ENCODE measurements around the gene TMEM222. TPM values are rescaled to one million over a fixed set of nuclear protein-coding genes. Genes with fewer than 3 reads are reported as not detected.

The TMEM222 gene
- polyA plus RNA-seq, 1 donor from 2014 or later = 68.0 TPM

GRCh38 chr1:27356619-27357280 is 34.8 kb downstream of the TMEM222 start:
- Mint-ChIP-seq H3K27me3 (peaks cover 2% of the 10 kb centered on the region), H3K27ac (peak overlapping the region; percentile 59 to 86 (median 84)), H3K4me1 (peaks cover 17 to 32% (median 29%) of the 10 kb centered on the region in 3 donors), H3K9me3 (no peaks in the 10 kb centered on the region), H3K36me3 (no peaks in the 10 kb centered on the region), H3K4me3 (peak overlapping the region; percentile 75 to 88 (median 81))

- H3K27ac Mint-ChIP-seq = peak overlapping the region; percentile 59 to 86 (median 84)
- H3K4me3 Mint-ChIP-seq = peak overlapping the region; percentile 75 to 91 (median 86)
- peaks cover 2% of the 10 kb centered on the region for H3K27me3 Mint-ChIP-seq
- no peaks in the 10 kb centered on the region for H3K36me3 Mint-ChIP-seq
- no peaks in the 10 kb centered on the region for H3K9me3 Mint-ChIP-seq
- H3K4me1 Mint-ChIP-seq = peaks cover 17 to 32% (median 29%) of the 10 kb centered on the region in 3 donors
Observed at GRCh38 chr1:27357281-27358037, 35.5 kb downstream of the TMEM222 start.

GRCh38 chr1:27358038-27358927 is 36.3 kb downstream of the TMEM222 start:
- H3K4me3 Mint-ChIP-seq = peak overlapping the region in 2 of 4 donors; percentile 72 to 85
- H3K36me3 Mint-ChIP-seq = no peaks in the 10 kb centered on the region
- H3K27me3 Mint-ChIP-seq = peaks cover 2% of the 10 kb centered on the region
- peaks cover 17 to 32% (median 29%) of the 10 kb centered on the region in 3 donors for H3K4me1 Mint-ChIP-seq
- H3K27ac Mint-ChIP-seq = peak overlapping the region; percentile 59 to 85 (median 71)
- no peaks in the 10 kb centered on the region for H3K9me3 Mint-ChIP-seq

- Mint-ChIP-seq H3K27me3 (peaks cover 2% of the 10 kb centered on the region), H3K27ac (peak overlapping the region in 2 of 3 donors; percentile 23 to 85), H3K4me1 (peaks cover 17 to 32% (median 29%) of the 10 kb centered on the region in 3 donors), H3K36me3 (no peaks in the 10 kb centered on the region), H3K4me3 (peak overlapping the region; percentile 12 to 77 (median 67)), H3K9me3 (no peaks in the 10 kb centered on the region)
Observed at GRCh38 chr1:27358928-27359313, 37.0 kb downstream of the TMEM222 start.

- peaks cover 20 to 35% (median 29%) of the 10 kb centered on the region in 3 donors for H3K4me1 Mint-ChIP-seq
- H3K27ac Mint-ChIP-seq = no peak overlapping the region
- no peaks in the 10 kb centered on the region for H3K36me3 Mint-ChIP-seq
- H3K9me3 Mint-ChIP-seq = no peaks in the 10 kb centered on the region
- peaks cover 2% of the 10 kb centered on the region for H3K27me3 Mint-ChIP-seq
- H3K4me3 Mint-ChIP-seq = peak overlapping the region; percentile 12 to 86 (median 75)
Observed at GRCh38 chr1:27359822-27360158, 37.8 kb downstream of the TMEM222 start.

GRCh38 chr1:27360159-27361043 is 38.4 kb downstream of the TMEM222 start:
- no peaks in the 10 kb centered on the region for H3K9me3 Mint-ChIP-seq

GRCh38 chr1:27361044-27361402 is 39.1 kb downstream of the TMEM222 start:
- H3K27me3 Mint-ChIP-seq = peaks cover 2% of the 10 kb centered on the region
- no peaks in the 10 kb centered on the region for H3K36me3 Mint-ChIP-seq
- no peaks in the 10 kb centered on the region for H3K9me3 Mint-ChIP-seq
- H3K27ac Mint-ChIP-seq = no peak overlapping the region
- H3K4me3 Mint-ChIP-seq = peak overlapping the region; percentile 12 to 86 (median 75)
- H3K4me1 Mint-ChIP-seq = peaks cover 25 to 33% (median 32%) of the 10 kb centered on the region in 3 donors

More at GRCh38 chr1:27360159-27361043, 38.4 kb downstream of the TMEM222 start:
- no peak overlapping the region for H3K27ac Mint-ChIP-seq
- peaks cover 25 to 39% (median 32%) of the 10 kb centered on the region in 3 donors for H3K4me1 Mint-ChIP-seq
- peak overlapping the region; percentile 12 to 86 (median 75) for H3K4me3 Mint-ChIP-seq
- H3K27me3 Mint-ChIP-seq = peaks cover 2% of the 10 kb centered on the region
- H3K36me3 Mint-ChIP-seq = no peaks in the 10 kb centered on the region

GRCh38 chr1:27361553-27361952 is 39.6 kb downstream of the TMEM222 start:
- Mint-ChIP-seq H3K9me3 (no peaks in the 10 kb centered on the region), H3K36me3 (no peaks in the 10 kb centered on the region), H3K4me1 (peaks cover 25 to 32% (median 29%) of the 10 kb centered on the region in 3 donors), H3K27ac (peak overlapping the region in 1 of 3 donors; percentile 47), H3K27me3 (peaks cover 2% of the 10 kb centered on the region), H3K4me3 (peak overlapping the region; percentile 12 to 70 (median 42))

GRCh38 chr1:27363766-27364695 is 42.1 kb downstream of the TMEM222 start:
- Mint-ChIP-seq H3K9me3 (no peaks in the 10 kb centered on the region), H3K4me1 (peaks cover 23 to 34% (median 24%) of the 10 kb centered on the region in 3 donors), H3K27me3 (peaks cover 2% of the 10 kb centered on the region), H3K27ac (peak overlapping the region in 1 of 3 donors; percentile 45), H3K4me3 (peak overlapping the region in 3 of 4 donors; percentile 12 to 58 (median 41)), H3K36me3 (no peaks in the 10 kb centered on the region)

- Mint-ChIP-seq H3K27me3 (peaks cover 2% of the 10 kb centered on the region), H3K4me1 (peaks cover 25 to 36% (median 28%) of the 10 kb centered on the region in 3 donors), H3K4me3 (peak overlapping the region; percentile 83 to 96 (median 91)), H3K27ac (peak overlapping the region in 1 of 3 donors; percentile 61), H3K9me3 (no peaks in the 10 kb centered on the region), H3K36me3 (no peaks in the 10 kb centered on the region)
Observed at GRCh38 chr1:27364696-27365371, 42.9 kb downstream of the TMEM222 start.

GRCh38 chr1:27365372-27366112 is 43.6 kb downstream of the TMEM222 start:
- Mint-ChIP-seq H3K27ac (peak overlapping the region in 2 of 3 donors; percentile 16 to 61), H3K27me3 (no peaks in the 10 kb centered on the region), H3K36me3 (no peaks in the 10 kb centered on the region), H3K4me3 (peak overlapping the region; percentile 83 to 96 (median 91)), H3K9me3 (no peaks in the 10 kb centered on the region), H3K4me1 (peaks cover 22 to 34% (median 26%) of the 10 kb centered on the region in 3 donors)

GRCh38 chr1:27366113-27366410 is 44.1 kb downstream of the TMEM222 start:
- Mint-ChIP-seq H3K27ac (peak overlapping the region in 1 of 3 donors; percentile 61), H3K4me3 (peak overlapping the region; percentile 83 to 96 (median 91)), H3K9me3 (no peaks in the 10 kb centered on the region), H3K4me1 (peaks cover 22 to 37% (median 26%) of the 10 kb centered on the region in 3 donors), H3K36me3 (no peaks in the 10 kb centered on the region), H3K27me3 (no peaks in the 10 kb centered on the region)

All from IgD-negative memory B cell (primary cell).